ENCODE data around the gene ADPRHL1.

DNA sequence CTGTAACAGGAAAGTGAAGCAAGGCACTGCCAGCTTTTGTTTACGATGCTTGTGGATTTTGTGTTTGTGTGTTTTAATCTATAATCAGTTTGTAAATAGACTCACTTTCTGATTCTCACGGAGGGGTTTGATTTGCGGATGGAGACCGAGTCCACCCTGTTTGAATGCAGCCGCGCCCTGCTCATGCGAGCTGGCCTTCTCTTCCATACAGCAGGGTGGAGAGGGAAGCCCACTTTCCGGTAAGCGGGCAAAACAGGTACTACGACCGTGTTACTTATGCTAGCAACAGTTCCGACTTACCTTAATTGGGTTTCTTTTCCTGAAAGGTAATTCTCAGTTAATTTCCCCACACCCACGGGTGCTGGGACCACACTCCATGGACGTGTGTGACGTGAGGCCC, 33.1 kb downstream of the ADPRHL1 start:
- TF ChIP-seq, protein P1, sequence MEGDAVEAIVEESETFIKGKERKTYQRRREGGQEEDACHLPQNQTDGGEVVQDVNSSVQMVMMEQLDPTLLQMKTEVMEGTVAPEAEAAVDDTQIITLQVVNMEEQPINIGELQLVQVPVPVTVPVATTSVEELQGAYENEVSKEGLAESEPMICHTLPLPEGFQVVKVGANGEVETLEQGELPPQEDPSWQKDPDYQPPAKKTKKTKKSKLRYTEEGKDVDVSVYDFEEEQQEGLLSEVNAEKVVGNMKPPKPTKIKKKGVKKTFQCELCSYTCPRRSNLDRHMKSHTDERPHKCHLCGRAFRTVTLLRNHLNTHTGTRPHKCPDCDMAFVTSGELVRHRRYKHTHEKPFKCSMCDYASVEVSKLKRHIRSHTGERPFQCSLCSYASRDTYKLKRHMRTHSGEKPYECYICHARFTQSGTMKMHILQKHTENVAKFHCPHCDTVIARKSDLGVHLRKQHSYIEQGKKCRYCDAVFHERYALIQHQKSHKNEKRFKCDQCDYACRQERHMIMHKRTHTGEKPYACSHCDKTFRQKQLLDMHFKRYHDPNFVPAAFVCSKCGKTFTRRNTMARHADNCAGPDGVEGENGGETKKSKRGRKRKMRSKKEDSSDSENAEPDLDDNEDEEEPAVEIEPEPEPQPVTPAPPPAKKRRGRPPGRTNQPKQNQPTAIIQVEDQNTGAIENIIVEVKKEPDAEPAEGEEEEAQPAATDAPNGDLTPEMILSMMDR (IDR thresholded peaks at IDR 0.05; ENCODE audit: insufficient read depth, low read depth, low read length) = no peak
- TF ChIP-seq EZH2 (IDR thresholded peaks at IDR 0.05; ENCODE audit: insufficient read depth, low read length) = no peak
